ENCODE data around the gene HNRNPA2B1.

DNA sequence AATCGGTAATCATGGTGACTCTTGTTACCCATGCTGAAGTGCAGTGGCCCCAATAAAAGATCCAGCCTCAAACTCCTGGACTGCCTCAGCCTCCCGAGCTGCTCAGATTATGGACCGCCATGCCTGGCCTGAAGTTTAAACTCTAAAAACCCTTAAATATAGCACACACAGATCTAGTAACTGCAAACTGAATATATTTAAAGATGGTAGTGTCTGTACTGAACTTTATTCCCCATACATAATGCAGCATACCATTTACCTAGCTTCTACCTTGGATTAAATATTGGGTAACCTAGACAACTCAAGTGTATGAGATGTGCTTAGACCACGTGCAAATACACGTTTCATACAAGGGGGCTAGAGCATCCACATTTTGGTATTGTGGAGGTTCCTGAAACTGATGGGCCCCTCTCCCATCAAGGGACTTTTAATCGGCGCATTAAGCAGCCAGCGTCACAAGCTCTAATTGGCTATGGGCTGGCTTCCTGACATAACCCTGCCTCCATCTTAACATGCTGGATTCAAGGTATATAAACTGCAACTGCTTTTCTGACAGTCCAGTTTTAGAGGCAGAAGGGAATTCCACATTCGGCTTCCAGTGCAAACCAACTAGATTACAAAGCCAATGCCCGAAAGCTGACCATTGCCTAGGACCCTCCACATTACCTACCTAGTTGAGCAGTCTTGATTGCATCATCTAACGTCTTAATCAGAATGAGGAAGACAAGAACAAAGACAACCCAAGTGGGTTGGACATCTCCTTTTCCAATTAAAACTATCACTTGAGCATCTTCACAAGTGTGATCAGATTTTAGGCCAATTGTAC lies 13.0 kb downstream of the HNRNPA2B1 start:
- TF ChIP-seq, protein P1, sequence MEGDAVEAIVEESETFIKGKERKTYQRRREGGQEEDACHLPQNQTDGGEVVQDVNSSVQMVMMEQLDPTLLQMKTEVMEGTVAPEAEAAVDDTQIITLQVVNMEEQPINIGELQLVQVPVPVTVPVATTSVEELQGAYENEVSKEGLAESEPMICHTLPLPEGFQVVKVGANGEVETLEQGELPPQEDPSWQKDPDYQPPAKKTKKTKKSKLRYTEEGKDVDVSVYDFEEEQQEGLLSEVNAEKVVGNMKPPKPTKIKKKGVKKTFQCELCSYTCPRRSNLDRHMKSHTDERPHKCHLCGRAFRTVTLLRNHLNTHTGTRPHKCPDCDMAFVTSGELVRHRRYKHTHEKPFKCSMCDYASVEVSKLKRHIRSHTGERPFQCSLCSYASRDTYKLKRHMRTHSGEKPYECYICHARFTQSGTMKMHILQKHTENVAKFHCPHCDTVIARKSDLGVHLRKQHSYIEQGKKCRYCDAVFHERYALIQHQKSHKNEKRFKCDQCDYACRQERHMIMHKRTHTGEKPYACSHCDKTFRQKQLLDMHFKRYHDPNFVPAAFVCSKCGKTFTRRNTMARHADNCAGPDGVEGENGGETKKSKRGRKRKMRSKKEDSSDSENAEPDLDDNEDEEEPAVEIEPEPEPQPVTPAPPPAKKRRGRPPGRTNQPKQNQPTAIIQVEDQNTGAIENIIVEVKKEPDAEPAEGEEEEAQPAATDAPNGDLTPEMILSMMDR (conservative IDR thresholded peaks at IDR 0.05; ENCODE audit: low read length) = no peak
- TF ChIP-seq EZH2phosphoT487 (IDR thresholded peaks at IDR 0.05; ENCODE audit: borderline replicate concordance) = no peak
